ENCODE results near the gene ZSWIM8.

ZSWIM8 gene

GRCh38 chr10:73837072-73837471 is 51.7 kb downstream of the ZSWIM8 start:
- Histone ChIP-seq H3K4me1 (ENCODE audit: insufficient read depth, low read length) (no peaks in the 10 kb centered on the region), H3K36me3 (ENCODE audit: insufficient read depth, low read length) (peaks cover 52% of the 10 kb centered on the region), H3K9ac (ENCODE audit: low read depth, low read length) (no peak overlapping the region), H3K4me3 (ENCODE audit: low read length) (no peak overlapping the region), H3K27ac (ENCODE audit: low read depth, low read length) (no peak overlapping the region), H3K27me3 (ENCODE audit: insufficient read depth, low read length) (no peaks in the 10 kb centered on the region), H3K9me3 (ENCODE audit: insufficient read depth, low read depth, low read length) (no peaks in the 10 kb centered on the region)
- 96% methylated on average over 3 of the region's 3 CpGs for WGBS

DNA sequence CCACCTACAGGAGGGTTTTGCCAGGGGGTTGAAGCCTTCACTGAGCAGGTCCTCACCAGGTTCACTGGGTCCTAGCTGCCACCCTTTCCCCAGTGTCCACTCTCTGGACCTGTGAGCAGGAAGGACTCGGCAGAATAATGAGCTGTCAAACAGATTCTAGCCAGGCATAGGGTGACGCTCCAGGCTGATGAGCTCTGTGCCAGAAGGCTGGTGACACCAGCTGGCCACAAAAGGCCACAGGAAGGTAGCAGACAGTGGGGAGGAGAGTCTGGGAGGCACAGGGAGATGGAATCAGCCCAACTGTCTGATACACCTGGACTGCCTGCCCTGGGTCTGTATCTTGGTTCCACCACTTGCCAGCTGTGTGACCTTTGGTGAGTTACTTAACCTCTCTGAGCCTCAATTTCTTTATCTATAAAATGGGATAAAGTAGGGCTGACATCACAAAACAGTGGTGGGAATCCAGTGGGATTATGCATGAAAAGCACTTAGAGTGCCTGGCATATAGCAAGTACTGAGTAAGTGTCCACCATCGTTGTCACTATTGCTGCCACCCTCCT is 52.7 kb downstream of the ZSWIM8 start:
- no peak overlapping the region for H3K4me3 ChIP-seq (ENCODE audit: low read length)
- no peak overlapping the region for H3K27ac ChIP-seq (ENCODE audit: low read depth, low read length)
- peaks cover 62% of the 10 kb centered on the region for H3K36me3 ChIP-seq (ENCODE audit: insufficient read depth, low read length)
- H3K9me3 ChIP-seq (ENCODE audit: insufficient read depth, low read depth, low read length) = no peaks in the 10 kb centered on the region
- H3K9ac ChIP-seq (ENCODE audit: low read depth, low read length) = no peak overlapping the region
- no peaks in the 10 kb centered on the region for H3K27me3 ChIP-seq (ENCODE audit: insufficient read depth, low read length)
- H3K4me1 ChIP-seq (ENCODE audit: insufficient read depth, low read length) = no peaks in the 10 kb centered on the region
- 94% methylated on average over 3 of the region's 3 CpGs for WGBS

- Histone ChIP-seq H3K36me3 (ENCODE audit: insufficient read depth, low read length) (peaks cover 69% of the 10 kb centered on the region), H3K27me3 (ENCODE audit: insufficient read depth, low read length) (no peaks in the 10 kb centered on the region), H3K9ac (ENCODE audit: low read depth, low read length) (no peak overlapping the region), H3K4me3 (ENCODE audit: low read length) (no peak overlapping the region), H3K4me1 (ENCODE audit: insufficient read depth, low read length) (no peaks in the 10 kb centered on the region), H3K27ac (ENCODE audit: low read depth, low read length) (no peak overlapping the region), H3K9me3 (ENCODE audit: insufficient read depth, low read depth, low read length) (no peaks in the 10 kb centered on the region)
- WGBS = 94% methylated on average over 8 of the region's 8 CpGs
Measured at GRCh38 chr10:73838827-73839226, 53.4 kb downstream of the ZSWIM8 start.

GRCh38 chr10:73839276-73839966 is 54.0 kb downstream of the ZSWIM8 start:
- H3K36me3 ChIP-seq (ENCODE audit: insufficient read depth, low read length) = peaks cover 71% of the 10 kb centered on the region
- no peak overlapping the region for H3K9ac ChIP-seq (ENCODE audit: low read depth, low read length)
- 96% methylated on average over 40 of the region's 40 CpGs for whole genome bisulfite sequencing

DNA sequence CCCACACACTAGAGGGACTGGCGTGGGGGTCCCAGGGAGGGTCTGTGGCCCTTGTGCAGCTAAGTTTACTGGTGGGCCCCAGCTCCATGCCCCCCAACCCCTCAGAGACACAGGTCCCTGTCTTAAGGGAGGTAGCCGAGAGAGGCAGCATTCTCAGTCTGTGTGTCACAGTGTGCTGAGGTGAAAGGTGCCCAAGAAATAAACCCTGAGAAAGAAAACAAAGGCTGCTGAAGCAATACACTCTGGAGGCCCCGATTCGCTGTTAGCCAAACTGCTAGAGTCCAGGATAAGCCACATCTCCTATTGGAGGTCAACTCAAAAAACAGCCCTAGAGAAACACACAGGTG is 54.6 kb downstream of the ZSWIM8 start:
- Histone ChIP-seq H3K4me1 (ENCODE audit: insufficient read depth, low read length) (no peaks in the 10 kb centered on the region), H3K9ac (ENCODE audit: low read depth, low read length) (no peak overlapping the region), H3K27ac (ENCODE audit: low read depth, low read length) (no peak overlapping the region), H3K27me3 (ENCODE audit: insufficient read depth, low read length) (no peaks in the 10 kb centered on the region), H3K4me3 (ENCODE audit: low read length) (no peak overlapping the region), H3K36me3 (ENCODE audit: insufficient read depth, low read length) (peaks cover 77% of the 10 kb centered on the region), H3K9me3 (ENCODE audit: insufficient read depth, low read depth, low read length) (no peaks in the 10 kb centered on the region)
- 92% methylated on average over 4 of the region's 4 CpGs for WGBS

More at GRCh38 chr10:73839276-73839966, 54.0 kb downstream of the ZSWIM8 start:
- H3K27ac ChIP-seq (ENCODE audit: low read depth, low read length) = no peak overlapping the region
- no peak overlapping the region for H3K4me3 ChIP-seq (ENCODE audit: low read length)
- H3K4me1 ChIP-seq (ENCODE audit: insufficient read depth, low read length) = no peaks in the 10 kb centered on the region
- H3K27me3 ChIP-seq (ENCODE audit: insufficient read depth, low read length) = no peaks in the 10 kb centered on the region
- H3K9me3 ChIP-seq (ENCODE audit: insufficient read depth, low read depth, low read length) = no peaks in the 10 kb centered on the region

- Histone ChIP-seq H3K9ac (ENCODE audit: low read depth, low read length) (no peak overlapping the region), H3K27me3 (ENCODE audit: insufficient read depth, low read length) (no peaks in the 10 kb centered on the region), H3K36me3 (ENCODE audit: insufficient read depth, low read length) (peaks cover 78% of the 10 kb centered on the region), H3K27ac (ENCODE audit: low read depth, low read length) (no peak overlapping the region), H3K9me3 (ENCODE audit: insufficient read depth, low read depth, low read length) (no peaks in the 10 kb centered on the region), H3K4me1 (ENCODE audit: insufficient read depth, low read length) (no peaks in the 10 kb centered on the region), H3K4me3 (ENCODE audit: low read length) (no peak overlapping the region)
- WGBS = 93% methylated on average over 13 of the region's 13 CpGs
Measured at GRCh38 chr10:73840403-73841060, 55.1 kb downstream of the ZSWIM8 start.

- no peak overlapping the region for H3K4me3 ChIP-seq (ENCODE audit: low read length)
- H3K27ac ChIP-seq (ENCODE audit: low read depth, low read length) = no peak overlapping the region
- 93% methylated on average over 9 of the region's 9 CpGs for WGBS
- no peaks in the 10 kb centered on the region for H3K9me3 ChIP-seq (ENCODE audit: insufficient read depth, low read depth, low read length)
- no peak overlapping the region for H3K9ac ChIP-seq (ENCODE audit: low read depth, low read length)
- H3K36me3 ChIP-seq (ENCODE audit: insufficient read depth, low read length) = peaks cover 81% of the 10 kb centered on the region
- H3K27me3 ChIP-seq (ENCODE audit: insufficient read depth, low read length) = no peaks in the 10 kb centered on the region
- H3K4me1 ChIP-seq (ENCODE audit: insufficient read depth, low read length) = no peaks in the 10 kb centered on the region
Measured at GRCh38 chr10:73841061-73841421, 55.6 kb downstream of the ZSWIM8 start.

GRCh38 chr10:73841526-73842285 is 56.3 kb downstream of the ZSWIM8 start:
- WGBS = 94% methylated on average over 9 of the region's 9 CpGs
- H3K9ac ChIP-seq (ENCODE audit: low read depth, low read length) = no peak overlapping the region
- no peaks in the 10 kb centered on the region for H3K4me1 ChIP-seq (ENCODE audit: insufficient read depth, low read length)
- no peak overlapping the region for H3K27ac ChIP-seq (ENCODE audit: low read depth, low read length)
- no peaks in the 10 kb centered on the region for H3K27me3 ChIP-seq (ENCODE audit: insufficient read depth, low read length)
- no peak overlapping the region for H3K4me3 ChIP-seq (ENCODE audit: low read length)
- peaks cover 84% of the 10 kb centered on the region for H3K36me3 ChIP-seq (ENCODE audit: insufficient read depth, low read length)
- no peaks in the 10 kb centered on the region for H3K9me3 ChIP-seq (ENCODE audit: insufficient read depth, low read depth, low read length)

GRCh38 chr10:73842349-73842748 is 56.9 kb downstream of the ZSWIM8 start:
- Histone ChIP-seq H3K4me1 (ENCODE audit: insufficient read depth, low read length) (no peaks in the 10 kb centered on the region), H3K9me3 (ENCODE audit: insufficient read depth, low read depth, low read length) (no peaks in the 10 kb centered on the region), H3K27me3 (ENCODE audit: insufficient read depth, low read length) (no peaks in the 10 kb centered on the region), H3K9ac (ENCODE audit: low read depth, low read length) (no peak overlapping the region), H3K4me3 (ENCODE audit: low read length) (no peak overlapping the region), H3K27ac (ENCODE audit: low read depth, low read length) (no peak overlapping the region), H3K36me3 (ENCODE audit: insufficient read depth, low read length) (peaks cover 84% of the 10 kb centered on the region)
- WGBS = 97% methylated on average over 11 of the region's 11 CpGs

- H3K27ac ChIP-seq (ENCODE audit: low read depth, low read length) = no peak overlapping the region
- WGBS = 95% methylated on average over 5 of the region's 5 CpGs
Measured at GRCh38 chr10:73843261-73843660, 57.9 kb downstream of the ZSWIM8 start.

DNA sequence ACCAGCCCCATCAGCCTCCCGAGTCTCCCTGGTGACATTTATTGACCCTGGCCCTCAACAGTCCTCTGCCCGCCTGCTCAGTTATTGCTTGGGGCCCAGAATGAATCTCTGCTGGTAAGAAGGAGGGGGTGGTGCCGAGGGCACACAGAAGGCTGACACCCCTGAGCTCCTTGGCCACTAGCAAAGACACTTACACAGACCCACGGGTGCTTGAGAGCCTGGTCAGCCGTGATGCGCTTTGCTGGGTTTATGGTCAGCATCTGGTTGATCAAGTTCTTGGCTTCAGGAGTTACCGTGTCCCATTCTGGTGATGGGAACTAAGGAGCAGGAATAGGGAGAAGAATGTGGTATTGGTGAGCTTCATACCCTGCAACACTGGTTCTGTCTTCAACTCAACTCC is 61.6 kb downstream of the ZSWIM8 start:
- WGBS = 95% methylated on average over 7 of the region's 7 CpGs
- Histone ChIP-seq H3K27ac (ENCODE audit: low read depth, low read length) (no peak overlapping the region), H3K9me3 (ENCODE audit: insufficient read depth, low read depth, low read length) (no peaks in the 10 kb centered on the region), H3K4me1 (ENCODE audit: insufficient read depth, low read length) (peaks cover 4% of the 10 kb centered on the region; the same call in 1 of the 2 replicates), H3K9ac (ENCODE audit: low read depth, low read length) (no peak overlapping the region), H3K4me3 (ENCODE audit: low read length) (no peak overlapping the region), H3K36me3 (ENCODE audit: insufficient read depth, low read length) (peaks cover 61% of the 10 kb centered on the region), H3K27me3 (ENCODE audit: insufficient read depth, low read length) (no peaks in the 10 kb centered on the region)

More at GRCh38 chr10:73843261-73843660, 57.9 kb downstream of the ZSWIM8 start:
- Histone ChIP-seq H3K4me1 (ENCODE audit: insufficient read depth, low read length) (no peaks in the 10 kb centered on the region), H3K36me3 (ENCODE audit: insufficient read depth, low read length) (peaks cover 84% of the 10 kb centered on the region), H3K27me3 (ENCODE audit: insufficient read depth, low read length) (no peaks in the 10 kb centered on the region), H3K9ac (ENCODE audit: low read depth, low read length) (no peak overlapping the region), H3K9me3 (ENCODE audit: insufficient read depth, low read depth, low read length) (no peaks in the 10 kb centered on the region), H3K4me3 (ENCODE audit: low read length) (no peak overlapping the region)

Data from HUES64 (cell line).